Measurements from ENCODE around the gene COG5.

DNA sequence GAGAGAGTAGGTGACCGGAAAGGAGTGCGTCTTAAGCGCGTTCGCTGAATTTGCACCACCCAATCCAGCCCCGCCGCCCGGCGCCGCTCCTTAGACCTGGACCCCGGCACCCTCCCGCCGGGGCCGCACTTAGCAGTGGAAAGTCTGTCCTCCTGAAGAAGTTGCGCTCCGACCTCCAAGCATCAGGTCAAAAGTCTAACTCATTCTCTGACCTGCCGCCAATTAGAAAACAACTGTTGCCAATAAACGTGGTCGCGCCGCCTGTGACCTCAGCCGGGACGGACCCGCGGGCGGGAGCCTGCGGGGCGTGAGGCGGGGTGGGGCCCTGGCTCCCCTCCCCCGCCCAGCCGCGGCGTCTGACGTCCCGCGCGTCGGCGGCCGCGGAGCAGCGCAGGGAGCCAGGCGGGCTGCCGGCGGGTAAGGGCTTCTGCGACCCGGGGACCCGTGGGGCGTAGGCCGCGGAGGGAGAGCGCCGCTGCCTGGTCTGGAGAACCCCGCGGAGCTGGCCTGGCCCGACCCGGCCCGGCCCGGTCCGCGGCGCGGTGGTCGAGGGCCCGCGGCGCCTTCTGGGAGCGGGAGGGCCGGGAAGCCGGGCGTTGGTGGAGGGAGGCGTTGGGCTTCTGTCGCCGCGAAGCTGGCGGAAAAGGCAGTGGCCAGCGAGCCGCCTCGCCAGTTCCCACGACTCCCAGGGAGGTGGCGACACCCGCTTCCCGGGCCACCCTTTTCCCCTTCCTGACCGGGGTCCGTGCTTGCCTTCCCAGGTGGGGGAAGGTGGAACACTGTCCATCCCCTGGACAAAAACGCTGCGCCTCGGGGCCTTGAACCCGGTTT, 16.4 kb upstream of the COG5 start, which contains the start of gene BCAP29:
- peak; percentile 32 to 38; a peak in 3 of 4 replicates for TF ChIP-seq RAD21 (IDR thresholded peaks at IDR 0.05 in 1 of 2, conservative IDR thresholded peaks at IDR 0.05 in 1 of 2; ENCODE audit: low read depth in 2 of 2, low read length in 2 of 2)
- no peak for TF ChIP-seq GABPA (IDR thresholded peaks at IDR 0.05; ENCODE audit: borderline replicate concordance, insufficient read depth, low read length)
- TF ChIP-seq, protein P1, sequence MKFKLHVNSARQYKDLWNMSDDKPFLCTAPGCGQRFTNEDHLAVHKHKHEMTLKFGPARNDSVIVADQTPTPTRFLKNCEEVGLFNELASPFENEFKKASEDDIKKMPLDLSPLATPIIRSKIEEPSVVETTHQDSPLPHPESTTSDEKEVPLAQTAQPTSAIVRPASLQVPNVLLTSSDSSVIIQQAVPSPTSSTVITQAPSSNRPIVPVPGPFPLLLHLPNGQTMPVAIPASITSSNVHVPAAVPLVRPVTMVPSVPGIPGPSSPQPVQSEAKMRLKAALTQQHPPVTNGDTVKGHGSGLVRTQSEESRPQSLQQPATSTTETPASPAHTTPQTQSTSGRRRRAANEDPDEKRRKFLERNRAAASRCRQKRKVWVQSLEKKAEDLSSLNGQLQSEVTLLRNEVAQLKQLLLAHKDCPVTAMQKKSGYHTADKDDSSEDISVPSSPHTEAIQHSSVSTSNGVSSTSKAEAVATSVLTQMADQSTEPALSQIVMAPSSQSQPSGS (IDR thresholded peaks at IDR 0.05; ENCODE audit: low read length), result no peak
- 0 out of 2 replicates have a peak, but pooled peaks have one; percentile 8 for TF ChIP-seq CHD2 (IDR thresholded peaks at IDR 0.05; ENCODE audit: low read length)
- peak; percentile 88 for TF ChIP-seq CREB1 (IDR thresholded peaks at IDR 0.05)
- TF ChIP-seq, protein P2, sequence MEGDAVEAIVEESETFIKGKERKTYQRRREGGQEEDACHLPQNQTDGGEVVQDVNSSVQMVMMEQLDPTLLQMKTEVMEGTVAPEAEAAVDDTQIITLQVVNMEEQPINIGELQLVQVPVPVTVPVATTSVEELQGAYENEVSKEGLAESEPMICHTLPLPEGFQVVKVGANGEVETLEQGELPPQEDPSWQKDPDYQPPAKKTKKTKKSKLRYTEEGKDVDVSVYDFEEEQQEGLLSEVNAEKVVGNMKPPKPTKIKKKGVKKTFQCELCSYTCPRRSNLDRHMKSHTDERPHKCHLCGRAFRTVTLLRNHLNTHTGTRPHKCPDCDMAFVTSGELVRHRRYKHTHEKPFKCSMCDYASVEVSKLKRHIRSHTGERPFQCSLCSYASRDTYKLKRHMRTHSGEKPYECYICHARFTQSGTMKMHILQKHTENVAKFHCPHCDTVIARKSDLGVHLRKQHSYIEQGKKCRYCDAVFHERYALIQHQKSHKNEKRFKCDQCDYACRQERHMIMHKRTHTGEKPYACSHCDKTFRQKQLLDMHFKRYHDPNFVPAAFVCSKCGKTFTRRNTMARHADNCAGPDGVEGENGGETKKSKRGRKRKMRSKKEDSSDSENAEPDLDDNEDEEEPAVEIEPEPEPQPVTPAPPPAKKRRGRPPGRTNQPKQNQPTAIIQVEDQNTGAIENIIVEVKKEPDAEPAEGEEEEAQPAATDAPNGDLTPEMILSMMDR (IDR thresholded peaks at IDR 0.05; ENCODE audit: control extremely low read depth in 1 of 3, insufficient read depth in 1 of 3, low read depth in 1 of 3, low read length in 3 of 3), result peak in 2 of 3 experiments; percentile 20 to 25; a peak in 2 of 4 replicates
- TF ChIP-seq EGR1 (IDR thresholded peaks at IDR 0.05; ENCODE audit: borderline replicate concordance, low read depth, low read length), result peak; percentile 53; the same call in 1 of the 2 replicates
- no peak for TF ChIP-seq CEBPB (IDR thresholded peaks at IDR 0.05; ENCODE audit: low read depth, low read length)
